Sigmoid colon (tissue), 4 donors: ENCODE measurements around the gene CACNA1D.

ENCODE experiments used
- EP300 ChIP-seq, 4 donors: sonication (generic); formaldehyde crosslinking; IDR thresholded peaks; one replicate each; pipeline ENCODE4 v1.6.1; 2017; ENCODE audit warnings: antibody characterized with exemption in 4 of 4
- POLR2A ChIP-seq, 2 donors: fragments of 450-650 bp; IDR thresholded peaks; one replicate each; pipeline ENCODE4 v1.6.1; 2016; ENCODE audit warnings: antibody characterized with exemption in 2 of 2, mild to moderate bottlenecking in 2 of 2, moderate library complexity in 2 of 2
- POLR2AphosphoS5 ChIP-seq, 4 donors: sonication (generic); formaldehyde crosslinking; IDR thresholded peaks; one replicate each; pipeline ENCODE4 v1.6.1; 2017; ENCODE audit warnings: antibody characterized with exemption in 4 of 4
- TF ChIP-seq, protein P1 (sequence below), 4 experiments: fragments of 450-650 bp in 3 of 4; fragments of 200-600 bp in 1 of 4; IDR thresholded peaks; one replicate each; pipeline ENCODE4 v1.5.1; 2016 to 2019; ENCODE audit warnings: antibody characterized with exemption in 4 of 4, mild to moderate bottlenecking in 3 of 4, moderate library complexity in 2 of 4

DNA sequence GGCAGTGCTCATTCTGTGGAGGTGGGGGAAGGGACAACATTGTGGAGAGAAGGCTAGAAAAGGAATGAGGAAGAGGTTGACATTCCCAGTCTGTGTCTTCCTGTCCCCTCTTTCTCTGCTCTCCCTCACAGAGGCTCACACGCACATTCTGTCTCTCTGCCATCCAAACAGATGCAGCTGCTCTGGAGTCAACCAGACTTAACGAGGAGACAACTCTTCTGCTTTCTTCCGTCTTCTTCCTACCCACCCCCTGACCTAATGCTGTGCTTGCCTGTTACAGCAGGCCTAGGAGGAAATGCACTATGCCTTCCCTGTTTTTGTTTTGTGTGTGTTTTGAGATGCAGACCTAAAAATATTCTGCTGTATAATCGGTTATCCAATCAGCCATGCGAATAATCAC is 121.9 kb downstream of the CACNA1D start:
- no peak for TF ChIP-seq POLR2A (IDR thresholded peaks at IDR 0.05)
- TF ChIP-seq, protein P1, sequence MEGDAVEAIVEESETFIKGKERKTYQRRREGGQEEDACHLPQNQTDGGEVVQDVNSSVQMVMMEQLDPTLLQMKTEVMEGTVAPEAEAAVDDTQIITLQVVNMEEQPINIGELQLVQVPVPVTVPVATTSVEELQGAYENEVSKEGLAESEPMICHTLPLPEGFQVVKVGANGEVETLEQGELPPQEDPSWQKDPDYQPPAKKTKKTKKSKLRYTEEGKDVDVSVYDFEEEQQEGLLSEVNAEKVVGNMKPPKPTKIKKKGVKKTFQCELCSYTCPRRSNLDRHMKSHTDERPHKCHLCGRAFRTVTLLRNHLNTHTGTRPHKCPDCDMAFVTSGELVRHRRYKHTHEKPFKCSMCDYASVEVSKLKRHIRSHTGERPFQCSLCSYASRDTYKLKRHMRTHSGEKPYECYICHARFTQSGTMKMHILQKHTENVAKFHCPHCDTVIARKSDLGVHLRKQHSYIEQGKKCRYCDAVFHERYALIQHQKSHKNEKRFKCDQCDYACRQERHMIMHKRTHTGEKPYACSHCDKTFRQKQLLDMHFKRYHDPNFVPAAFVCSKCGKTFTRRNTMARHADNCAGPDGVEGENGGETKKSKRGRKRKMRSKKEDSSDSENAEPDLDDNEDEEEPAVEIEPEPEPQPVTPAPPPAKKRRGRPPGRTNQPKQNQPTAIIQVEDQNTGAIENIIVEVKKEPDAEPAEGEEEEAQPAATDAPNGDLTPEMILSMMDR (IDR thresholded peaks at IDR 0.05): no peak
- no peak for TF ChIP-seq EP300 (IDR thresholded peaks at IDR 0.05)
- no peak for TF ChIP-seq POLR2AphosphoS5 (IDR thresholded peaks at IDR 0.05)
